Measurements from ENCODE around the gene BRMS1.

DNA sequence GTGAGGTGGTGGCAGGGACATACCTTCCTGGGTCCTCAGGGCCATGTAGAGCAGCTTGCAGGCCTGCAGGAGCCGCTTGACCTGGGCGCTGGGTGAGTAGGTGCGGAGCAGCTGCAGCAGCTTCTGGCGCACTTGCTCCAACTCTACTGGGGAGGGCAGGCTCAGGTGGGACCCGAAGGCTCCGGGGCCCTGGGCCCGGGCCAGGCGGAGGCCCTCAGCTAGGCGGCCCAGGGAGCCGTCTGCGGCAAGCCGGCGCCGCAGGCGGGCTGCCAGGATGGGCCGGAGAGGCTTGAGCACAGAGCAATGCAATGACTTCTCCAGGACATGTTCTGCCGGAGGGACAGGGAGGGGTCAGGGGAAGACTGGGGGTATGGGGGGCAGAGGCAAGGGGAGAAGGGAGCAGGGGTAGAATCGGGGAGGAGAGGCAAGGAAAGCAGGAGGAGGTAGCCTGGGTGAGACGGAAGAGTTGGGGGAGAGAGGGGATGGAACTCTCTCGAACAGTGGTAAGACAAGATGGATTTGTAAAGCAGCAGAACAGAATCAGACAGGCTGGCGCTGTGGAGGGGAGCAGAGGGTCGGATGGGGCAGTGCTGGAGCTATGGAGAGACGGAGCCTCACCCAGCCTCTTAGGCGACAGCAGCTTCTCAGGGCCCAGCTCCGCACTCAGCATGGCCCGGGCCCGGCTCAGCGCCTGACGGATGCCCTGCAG, 10.9 kb downstream of the BRMS1 start:
- TF ChIP-seq EP300 (IDR thresholded peaks at IDR 0.05) (no peak), POLR2AphosphoS5 (IDR thresholded peaks at IDR 0.05) (no peak), POLR2A (IDR thresholded peaks at IDR 0.05) (no peak)
- TF ChIP-seq, protein P1, sequence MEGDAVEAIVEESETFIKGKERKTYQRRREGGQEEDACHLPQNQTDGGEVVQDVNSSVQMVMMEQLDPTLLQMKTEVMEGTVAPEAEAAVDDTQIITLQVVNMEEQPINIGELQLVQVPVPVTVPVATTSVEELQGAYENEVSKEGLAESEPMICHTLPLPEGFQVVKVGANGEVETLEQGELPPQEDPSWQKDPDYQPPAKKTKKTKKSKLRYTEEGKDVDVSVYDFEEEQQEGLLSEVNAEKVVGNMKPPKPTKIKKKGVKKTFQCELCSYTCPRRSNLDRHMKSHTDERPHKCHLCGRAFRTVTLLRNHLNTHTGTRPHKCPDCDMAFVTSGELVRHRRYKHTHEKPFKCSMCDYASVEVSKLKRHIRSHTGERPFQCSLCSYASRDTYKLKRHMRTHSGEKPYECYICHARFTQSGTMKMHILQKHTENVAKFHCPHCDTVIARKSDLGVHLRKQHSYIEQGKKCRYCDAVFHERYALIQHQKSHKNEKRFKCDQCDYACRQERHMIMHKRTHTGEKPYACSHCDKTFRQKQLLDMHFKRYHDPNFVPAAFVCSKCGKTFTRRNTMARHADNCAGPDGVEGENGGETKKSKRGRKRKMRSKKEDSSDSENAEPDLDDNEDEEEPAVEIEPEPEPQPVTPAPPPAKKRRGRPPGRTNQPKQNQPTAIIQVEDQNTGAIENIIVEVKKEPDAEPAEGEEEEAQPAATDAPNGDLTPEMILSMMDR (IDR thresholded peaks at IDR 0.05) = no peak
